SH-SY5Y (cell line): ENCODE results near the gene MLN.

Experiments
- GATA2 ChIP-seq: IDR thresholded peaks from 2 replicates; pipeline ENCODE4 v1.6.1; 2011; ENCODE audit warnings: mild to moderate bottlenecking, low read depth, low read length
- GATA3 ChIP-seq: IDR thresholded peaks from 2 replicates; pipeline ENCODE4 v1.6.1; 2011; ENCODE audit warnings: low read depth, mild to moderate bottlenecking, low read length, moderate library complexity

DNA sequence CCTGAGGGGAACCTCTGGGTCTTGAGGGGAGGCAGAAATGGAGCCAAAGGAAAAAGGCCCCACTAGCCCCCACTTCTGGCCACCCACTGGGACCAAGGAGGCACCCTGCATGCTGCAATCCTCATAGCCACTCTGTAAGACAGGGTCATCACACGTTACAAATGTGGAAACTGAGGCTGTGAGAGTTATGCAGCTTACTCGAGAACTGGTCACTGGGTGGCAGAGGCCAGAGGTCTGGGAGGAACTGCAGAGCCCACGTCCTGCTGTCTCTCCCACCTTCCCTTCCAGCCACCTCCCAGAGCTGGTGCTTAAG, 33.0 kb downstream of the MLN start:
- TF ChIP-seq GATA3 (no peak), GATA2 (no peak)
